Peyer's patch (tissue), 4 donors: Measurements from ENCODE around the gene SYPL1. TPM values are rescaled to one million over a fixed set of nuclear protein-coding genes. Genes with fewer than 3 reads are reported as not detected.

Experiments
- DNase-seq, 3 donors: peaks; one replicate each; pipeline ENCODE4 v3.0.0-alpha.2; 2017 to 2019
- H3K27ac ChIP-seq, 4 donors: fragments of 200-600 bp; sonication (generic); one replicate each; pipeline ENCODE4 v1.5.1; 2016 to 2019
- H3K27me3 ChIP-seq, 2 donors: fragments of 200-600 bp; sonication (generic); one replicate each; pipeline ENCODE4 v1.5.1; 2019
- H3K36me3 ChIP-seq, 3 donors: fragments of 200-600 bp; sonication (generic); one replicate each; pipeline ENCODE4 v1.5.1; 2016 to 2019
- H3K4me1 ChIP-seq, 4 donors: fragments of 200-600 bp; sonication (generic); one replicate each; pipeline ENCODE4 v1.5.1; 2016 to 2019
- H3K4me3 ChIP-seq, 4 donors: fragments of 200-600 bp; sonication (generic); 1 replicate in 3 of 4; 2 replicates in 1 of 4; pipeline ENCODE4 v1.5.1; 2016 to 2019; ENCODE audit warnings: mild to moderate bottlenecking in 1 of 4
- H3K9me3 ChIP-seq, 4 donors: fragments of 200-600 bp; sonication (generic); one replicate each; pipeline ENCODE4 v1.5.1; 2016 to 2019; ENCODE audit warnings: mild to moderate bottlenecking in 1 of 4
- POLR2A ChIP-seq, 2 donors: fragments of 450-650 bp; IDR thresholded peaks; one replicate each; pipeline ENCODE4 v1.5.1; 2017; ENCODE audit warnings: antibody characterized with exemption in 2 of 2, mild to moderate bottlenecking in 2 of 2, moderate library complexity in 2 of 2
- total RNA-seq, 4 donors: library from RNA; depleted of rRNA; stranded (reverse); fragments of >200 nt; gene quantifications; one replicate each; pipeline ENCODE4 v1.1.0, GENCODE V29; 2016
- TF ChIP-seq, protein P1 (sequence below), 6 experiments: fragments of 450-650 bp in 4 of 6; fragments of 200-600 bp in 2 of 6; sonication (generic) in 1 of 6; IDR thresholded peaks; one replicate each; pipeline ENCODE4 v1.5.1; 2017 to 2019; ENCODE audit warnings: antibody characterized with exemption in 6 of 6, mild to moderate bottlenecking in 3 of 6, moderate library complexity in 1 of 6

SYPL1 gene
- total RNA-seq, 4 donors from 2014 or later, result 45.2 to 77.6 (median 53.3) TPM

DNA sequence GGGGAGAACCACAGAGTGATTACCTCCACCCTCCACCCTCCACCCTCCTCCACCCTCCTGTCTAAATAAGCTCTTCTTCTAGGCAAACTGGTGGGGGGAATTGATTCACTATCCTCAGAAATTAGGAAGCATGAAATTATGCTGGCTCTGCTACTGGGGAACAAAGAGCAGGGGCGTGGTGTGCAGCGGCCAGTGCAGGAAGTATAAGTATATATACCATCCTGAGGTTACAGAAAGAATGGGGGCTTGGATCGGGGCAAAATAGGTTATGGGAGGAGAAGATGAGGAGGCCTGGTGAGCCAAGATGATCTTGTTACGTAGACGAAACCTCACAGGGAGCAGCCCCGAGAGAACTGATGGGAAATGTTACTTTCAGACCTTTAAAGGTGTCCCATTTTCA lies 49.1 kb downstream of the SYPL1 start:
- H3K4me3 ChIP-seq, result no peak overlapping the region
- DNase-seq, result no peak
- peak overlapping the region in 2 of 4 donors; percentile 59 to 85 for H3K27ac ChIP-seq
- no peaks in the 10 kb centered on the region for H3K27me3 ChIP-seq
- H3K4me1 ChIP-seq, result peaks cover 0 to 58% (median 36%) of the 10 kb centered on the region in 4 donors
- TF ChIP-seq, protein P1, sequence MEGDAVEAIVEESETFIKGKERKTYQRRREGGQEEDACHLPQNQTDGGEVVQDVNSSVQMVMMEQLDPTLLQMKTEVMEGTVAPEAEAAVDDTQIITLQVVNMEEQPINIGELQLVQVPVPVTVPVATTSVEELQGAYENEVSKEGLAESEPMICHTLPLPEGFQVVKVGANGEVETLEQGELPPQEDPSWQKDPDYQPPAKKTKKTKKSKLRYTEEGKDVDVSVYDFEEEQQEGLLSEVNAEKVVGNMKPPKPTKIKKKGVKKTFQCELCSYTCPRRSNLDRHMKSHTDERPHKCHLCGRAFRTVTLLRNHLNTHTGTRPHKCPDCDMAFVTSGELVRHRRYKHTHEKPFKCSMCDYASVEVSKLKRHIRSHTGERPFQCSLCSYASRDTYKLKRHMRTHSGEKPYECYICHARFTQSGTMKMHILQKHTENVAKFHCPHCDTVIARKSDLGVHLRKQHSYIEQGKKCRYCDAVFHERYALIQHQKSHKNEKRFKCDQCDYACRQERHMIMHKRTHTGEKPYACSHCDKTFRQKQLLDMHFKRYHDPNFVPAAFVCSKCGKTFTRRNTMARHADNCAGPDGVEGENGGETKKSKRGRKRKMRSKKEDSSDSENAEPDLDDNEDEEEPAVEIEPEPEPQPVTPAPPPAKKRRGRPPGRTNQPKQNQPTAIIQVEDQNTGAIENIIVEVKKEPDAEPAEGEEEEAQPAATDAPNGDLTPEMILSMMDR (IDR thresholded peaks at IDR 0.05), result no peak
- TF ChIP-seq POLR2A (IDR thresholded peaks at IDR 0.05), result no peak
- H3K36me3 ChIP-seq, result no peaks in the 10 kb centered on the region
- no peaks in the 10 kb centered on the region for H3K9me3 ChIP-seq

DNA sequence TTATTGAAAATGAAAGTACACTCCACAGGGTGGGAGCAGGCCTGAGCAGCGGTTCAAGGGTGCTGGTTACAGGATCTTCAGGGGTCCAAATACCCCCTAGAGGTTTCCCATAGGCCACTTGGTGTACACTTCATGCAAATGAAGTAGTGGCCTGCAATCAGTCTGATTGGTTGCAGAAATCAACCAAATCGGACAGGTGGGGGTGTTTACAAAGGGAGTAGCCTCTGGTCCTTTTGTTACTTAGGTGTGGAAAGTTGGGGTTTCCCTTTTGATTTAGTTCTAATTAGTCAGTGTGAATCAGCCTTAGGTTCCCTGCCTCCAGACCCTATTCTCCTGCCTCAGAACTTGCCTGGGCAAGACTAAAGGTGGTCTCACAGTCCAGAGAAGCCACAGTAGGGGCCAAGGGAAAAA lies 49.6 kb downstream of the SYPL1 start:
- DNase-seq, result no peak
- Histone ChIP-seq H3K36me3 (no peaks in the 10 kb centered on the region), H3K4me3 (no peak overlapping the region), H3K4me1 (peaks cover 0 to 59% (median 36%) of the 10 kb centered on the region in 4 donors), H3K9me3 (no peaks in the 10 kb centered on the region), H3K27me3 (no peaks in the 10 kb centered on the region), H3K27ac (peak overlapping the region in 2 of 4 donors; percentile 59 to 85)
- TF ChIP-seq POLR2A (IDR thresholded peaks at IDR 0.05), result no peak
- TF ChIP-seq, protein P1 (IDR thresholded peaks at IDR 0.05), result no peak

DNA sequence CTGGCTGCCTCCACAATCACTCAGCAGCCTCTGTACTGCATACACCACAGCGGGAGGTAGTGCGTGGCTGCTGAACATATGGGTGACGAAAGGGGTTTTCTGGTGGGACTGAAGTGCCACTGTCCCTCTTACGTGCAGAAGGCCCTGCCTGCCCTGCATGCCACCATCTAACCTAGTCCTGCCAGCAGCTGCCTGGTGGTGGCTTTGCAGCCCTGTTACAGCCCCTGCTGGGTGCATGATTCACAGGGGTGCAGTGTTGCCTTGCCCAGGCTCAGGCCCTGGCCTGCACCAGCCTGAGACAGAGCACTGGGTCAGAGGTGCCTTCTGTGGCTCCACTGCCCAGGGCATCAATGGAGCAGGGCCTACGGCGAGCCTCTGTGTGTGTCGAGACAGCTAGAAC lies 50.1 kb downstream of the SYPL1 start:
- DNase-seq, result no peak
- peak overlapping the region in 2 of 4 donors; percentile 59 to 85 for H3K27ac ChIP-seq
- H3K9me3 ChIP-seq, result no peaks in the 10 kb centered on the region
- peaks cover 0 to 64% (median 38%) of the 10 kb centered on the region in 4 donors for H3K4me1 ChIP-seq
- no peak overlapping the region for H3K4me3 ChIP-seq
- no peaks in the 10 kb centered on the region for H3K27me3 ChIP-seq
- no peak for TF ChIP-seq POLR2A (IDR thresholded peaks at IDR 0.05)
- TF ChIP-seq, protein P1 (IDR thresholded peaks at IDR 0.05), result no peak
- H3K36me3 ChIP-seq, result no peaks in the 10 kb centered on the region

DNA sequence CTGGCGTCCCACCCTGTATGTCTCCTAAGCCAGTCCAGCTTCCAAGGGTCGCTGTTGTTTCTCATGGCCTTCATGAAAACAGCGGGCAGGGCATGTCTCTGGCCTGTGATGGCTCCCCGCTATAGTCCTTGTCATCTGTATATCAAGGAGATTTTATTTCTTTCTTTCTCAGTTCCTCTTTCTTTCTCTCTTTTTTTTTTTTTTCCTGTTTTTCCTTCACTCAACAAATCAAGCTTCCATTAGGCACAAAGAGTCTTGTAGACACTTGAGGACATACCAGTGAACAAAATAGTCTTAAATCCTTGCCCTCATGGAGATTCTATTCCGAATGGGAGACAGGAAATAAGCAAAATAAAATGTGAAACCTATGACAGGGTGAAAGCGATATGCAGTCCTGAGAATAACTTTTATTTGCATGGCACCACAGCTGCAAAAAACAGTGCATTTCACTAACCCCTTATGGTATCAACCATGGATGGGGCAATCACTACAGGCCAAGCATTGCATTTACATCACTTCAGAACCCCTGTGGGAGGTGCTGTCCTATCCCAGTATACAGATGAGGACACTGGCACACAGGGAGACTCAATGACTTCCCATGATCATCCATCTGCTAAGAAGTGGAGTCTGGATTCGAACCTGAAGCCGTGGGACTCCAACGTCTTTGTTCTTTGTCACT lies 50.7 kb downstream of the SYPL1 start:
- Histone ChIP-seq H3K27me3 (no peaks in the 10 kb centered on the region), H3K4me3 (no peak overlapping the region), H3K36me3 (no peaks in the 10 kb centered on the region), H3K4me1 (peaks cover 0 to 65% (median 38%) of the 10 kb centered on the region in 4 donors), H3K9me3 (no peaks in the 10 kb centered on the region), H3K27ac (peak overlapping the region in 2 of 4 donors; percentile 59 to 85)
- DNase-seq, result no peak
- no peak for TF ChIP-seq POLR2A (IDR thresholded peaks at IDR 0.05)
- TF ChIP-seq, protein P1 (IDR thresholded peaks at IDR 0.05), result no peak

DNA sequence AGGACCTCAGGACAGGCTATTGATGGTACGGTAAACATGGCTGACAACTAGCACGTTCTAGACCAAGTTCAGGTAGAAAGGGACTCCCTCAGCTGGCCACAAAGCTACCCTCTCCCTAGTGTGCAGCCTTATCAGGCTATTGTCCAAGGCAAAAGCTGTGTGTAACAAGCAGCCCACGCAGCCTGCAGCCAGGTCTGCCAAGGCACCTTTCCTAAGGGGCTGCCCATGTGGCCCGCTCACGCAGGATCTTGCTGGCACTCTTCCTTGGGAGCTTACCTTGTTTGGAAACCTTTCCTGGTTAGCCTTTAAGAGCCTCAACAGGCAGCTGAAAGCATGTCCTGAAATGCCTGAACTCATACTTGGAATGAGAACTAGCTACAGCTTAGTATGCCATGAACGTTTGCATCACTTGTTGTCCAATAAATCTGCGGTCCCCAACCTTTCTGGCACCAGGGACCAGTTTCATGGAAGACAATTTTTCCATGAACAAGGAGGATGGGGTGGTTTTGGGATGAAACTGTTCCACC lies 51.7 kb downstream of the SYPL1 start:
- no peak overlapping the region for H3K4me3 ChIP-seq
- TF ChIP-seq POLR2A (IDR thresholded peaks at IDR 0.05), result no peak
- TF ChIP-seq, protein P1 (IDR thresholded peaks at IDR 0.05), result no peak
- H3K4me1 ChIP-seq, result peaks cover 0 to 60% (median 33%) of the 10 kb centered on the region in 4 donors
- DNase-seq, result no peak
- H3K27ac ChIP-seq, result peak overlapping the region in 1 of 4 donors; percentile 85
- no peaks in the 10 kb centered on the region for H3K27me3 ChIP-seq
- H3K36me3 ChIP-seq, result no peaks in the 10 kb centered on the region
- H3K9me3 ChIP-seq, result no peaks in the 10 kb centered on the region
